GM18858 (cell line): Measurements from ENCODE around the gene PTPRQ.
"Not testable (repeated sequence)": the region's sequence is repeated elsewhere in the genome, so short reads cannot be mapped to it uniquely, and the experiment has no call there.

Experiments used
- ATAC-seq: cut with Tn5 transposase; IDR thresholded peaks from one replicate; pipeline ENCODE4 v1.9.1; 2021; ENCODE audit not compliant: unreplicated experiment

The PTPRQ gene, protein sequence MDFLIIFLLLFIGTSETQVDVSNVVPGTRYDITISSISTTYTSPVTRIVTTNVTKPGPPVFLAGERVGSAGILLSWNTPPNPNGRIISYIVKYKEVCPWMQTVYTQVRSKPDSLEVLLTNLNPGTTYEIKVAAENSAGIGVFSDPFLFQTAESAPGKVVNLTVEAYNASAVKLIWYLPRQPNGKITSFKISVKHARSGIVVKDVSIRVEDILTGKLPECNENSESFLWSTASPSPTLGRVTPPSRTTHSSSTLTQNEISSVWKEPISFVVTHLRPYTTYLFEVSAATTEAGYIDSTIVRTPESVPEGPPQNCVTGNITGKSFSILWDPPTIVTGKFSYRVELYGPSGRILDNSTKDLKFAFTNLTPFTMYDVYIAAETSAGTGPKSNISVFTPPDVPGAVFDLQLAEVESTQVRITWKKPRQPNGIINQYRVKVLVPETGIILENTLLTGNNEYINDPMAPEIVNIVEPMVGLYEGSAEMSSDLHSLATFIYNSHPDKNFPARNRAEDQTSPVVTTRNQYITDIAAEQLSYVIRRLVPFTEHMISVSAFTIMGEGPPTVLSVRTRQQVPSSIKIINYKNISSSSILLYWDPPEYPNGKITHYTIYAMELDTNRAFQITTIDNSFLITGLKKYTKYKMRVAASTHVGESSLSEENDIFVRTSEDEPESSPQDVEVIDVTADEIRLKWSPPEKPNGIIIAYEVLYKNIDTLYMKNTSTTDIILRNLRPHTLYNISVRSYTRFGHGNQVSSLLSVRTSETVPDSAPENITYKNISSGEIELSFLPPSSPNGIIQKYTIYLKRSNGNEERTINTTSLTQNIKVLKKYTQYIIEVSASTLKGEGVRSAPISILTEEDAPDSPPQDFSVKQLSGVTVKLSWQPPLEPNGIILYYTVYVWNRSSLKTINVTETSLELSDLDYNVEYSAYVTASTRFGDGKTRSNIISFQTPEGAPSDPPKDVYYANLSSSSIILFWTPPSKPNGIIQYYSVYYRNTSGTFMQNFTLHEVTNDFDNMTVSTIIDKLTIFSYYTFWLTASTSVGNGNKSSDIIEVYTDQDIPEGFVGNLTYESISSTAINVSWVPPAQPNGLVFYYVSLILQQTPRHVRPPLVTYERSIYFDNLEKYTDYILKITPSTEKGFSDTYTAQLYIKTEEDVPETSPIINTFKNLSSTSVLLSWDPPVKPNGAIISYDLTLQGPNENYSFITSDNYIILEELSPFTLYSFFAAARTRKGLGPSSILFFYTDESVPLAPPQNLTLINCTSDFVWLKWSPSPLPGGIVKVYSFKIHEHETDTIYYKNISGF (N-terminal part only)

GRCh38 chr12:80443974-80444666 lies at the start of gene PTPRQ:
PTPRQ (plus strand) TSS chr12:80444235; CDS start chr12:80444346, 111 bp downstream.
- ATAC-seq: no peak

DNA sequence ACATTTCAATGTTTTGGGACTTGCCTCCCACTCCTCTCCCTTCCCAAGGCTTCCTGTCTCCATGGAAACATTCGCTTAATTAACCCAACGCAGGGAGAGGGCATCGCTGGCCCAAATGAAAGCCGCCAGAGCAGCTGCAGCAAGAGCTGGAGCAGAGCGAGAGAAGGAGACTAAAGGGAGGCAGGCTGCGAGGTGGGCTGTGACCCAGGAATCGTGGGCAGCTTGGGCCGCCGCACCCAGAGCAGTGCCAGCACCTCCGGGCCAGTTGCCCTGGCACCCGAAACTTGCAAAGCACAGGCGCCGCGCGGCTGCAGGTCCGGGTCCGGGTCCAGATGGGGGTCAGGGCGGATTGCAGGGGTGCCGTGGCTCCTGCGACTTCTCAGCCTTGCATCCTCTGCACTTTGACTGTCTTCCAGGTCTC lies 43.5 kb upstream of the PTPRQ start:
- no peak for ATAC-seq

- ATAC-seq: no peak
These were observed 42.8 kb upstream of the PTPRQ start for GRCh38 chr12:80401191-80401590.

DNA sequence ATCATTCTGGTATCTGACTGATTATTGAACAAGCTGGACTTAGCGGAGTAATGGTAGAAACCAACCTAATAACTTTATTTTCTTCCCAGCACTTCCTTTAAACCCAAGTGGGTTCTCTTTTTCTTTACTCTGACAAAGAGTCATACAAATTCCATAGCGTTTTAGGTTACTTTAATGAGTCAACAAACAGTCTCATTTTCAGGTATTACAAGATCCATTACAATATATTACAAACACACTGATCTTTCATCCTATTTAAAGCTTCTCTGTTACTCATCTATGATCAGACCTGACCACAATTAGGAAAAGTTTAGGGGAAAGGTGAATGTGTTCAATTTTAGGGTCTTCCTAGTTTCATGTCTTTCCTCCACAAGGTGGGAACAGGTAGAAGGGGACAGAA lies 39.4 kb upstream of the PTPRQ start:
- no peak for ATAC-seq

DNA sequence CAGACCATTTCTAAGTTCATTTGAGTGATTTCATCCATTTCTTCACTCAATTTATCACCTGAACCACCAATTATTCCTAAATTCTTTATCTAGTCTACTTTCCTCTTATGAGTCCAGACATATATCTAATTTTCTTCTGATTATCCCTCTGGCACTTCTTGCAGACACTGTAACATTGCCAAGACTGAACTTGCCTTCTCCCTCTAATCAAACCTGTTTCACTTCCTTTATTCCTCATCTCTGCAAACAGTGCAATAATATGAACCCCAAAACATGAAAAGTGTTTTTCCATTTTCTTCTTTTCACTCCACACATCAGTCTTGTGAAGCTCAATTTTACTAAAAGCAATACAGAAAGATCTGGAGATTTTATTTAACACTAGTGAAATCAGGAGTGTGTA lies 37.8 kb upstream of the PTPRQ start:
- no peak for ATAC-seq

GRCh38 chr12:80411787-80412186 lies 32.2 kb upstream of the PTPRQ start:
- ATAC-seq: peak; percentile 65

- peak; percentile 70 for ATAC-seq
These were observed 31.6 kb upstream of the PTPRQ start for GRCh38 chr12:80412343-80412953.

DNA sequence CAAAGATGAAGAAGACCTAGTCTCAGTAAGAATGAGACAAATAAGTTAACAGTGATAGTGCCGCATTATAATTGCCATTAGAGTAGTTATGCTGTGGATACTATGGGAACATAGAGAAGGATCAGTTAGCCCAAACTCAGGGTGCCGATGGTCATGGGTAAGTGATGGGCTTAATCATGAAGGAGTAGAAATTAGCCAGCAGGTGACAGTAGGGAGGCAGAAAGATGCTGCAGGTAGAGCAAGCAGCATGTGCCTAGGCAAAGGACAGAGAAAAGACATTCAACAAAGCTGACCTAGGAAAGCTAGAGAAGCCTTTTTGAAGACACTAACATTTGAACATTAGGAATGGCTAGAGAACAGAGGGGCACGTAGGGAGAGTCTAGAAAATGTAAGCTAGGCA lies 30.6 kb upstream of the PTPRQ start:
- ATAC-seq: no peak

DNA sequence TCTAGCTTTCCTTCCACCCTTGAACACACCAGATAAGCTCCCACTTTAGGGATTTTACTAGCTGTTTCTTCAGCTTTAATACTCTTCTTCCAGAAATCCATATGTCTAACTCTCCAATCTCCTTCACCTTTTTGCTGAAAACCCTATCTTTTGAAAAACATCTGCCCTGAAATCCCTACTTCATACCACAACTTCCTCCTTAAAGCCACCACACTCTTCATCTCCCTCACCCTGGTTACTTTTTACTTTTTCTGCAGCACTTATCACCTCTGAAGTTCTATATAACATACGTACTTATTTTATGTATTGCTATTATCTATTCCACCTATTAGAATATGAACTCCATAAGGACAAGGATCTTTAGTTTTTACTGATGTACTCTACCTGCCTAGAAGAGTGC lies 28.6 kb upstream of the PTPRQ start:
- ATAC-seq: no peak

DNA sequence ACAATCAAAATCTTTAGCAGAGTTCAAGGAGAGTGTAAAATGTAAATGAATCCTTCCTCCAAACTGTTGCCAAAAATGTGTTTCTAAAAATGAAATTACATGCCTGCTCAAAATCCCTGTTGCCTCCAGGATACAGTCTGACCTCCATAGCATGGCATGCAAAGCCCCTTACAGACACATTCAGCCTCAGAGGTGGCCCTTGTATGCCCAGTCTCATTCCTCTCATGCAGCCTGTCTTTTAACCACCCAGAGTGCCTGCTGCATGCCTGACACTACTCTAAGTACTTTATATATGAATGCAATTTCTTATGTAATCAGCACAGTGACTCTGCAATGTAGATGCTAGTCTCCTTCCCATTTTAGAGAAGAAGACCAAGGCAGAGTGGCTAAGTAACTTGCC lies 24.4 kb upstream of the PTPRQ start:
- ATAC-seq: no peak

GRCh38 chr12:80420075-80420474 lies 24.0 kb upstream of the PTPRQ start:
- no peak for ATAC-seq

GRCh38 chr12:80422550-80422949 lies 21.5 kb upstream of the PTPRQ start:
- no peak for ATAC-seq

GRCh38 chr12:80432061-80432460 lies 12.0 kb upstream of the PTPRQ start:
- no peak for ATAC-seq

DNA sequence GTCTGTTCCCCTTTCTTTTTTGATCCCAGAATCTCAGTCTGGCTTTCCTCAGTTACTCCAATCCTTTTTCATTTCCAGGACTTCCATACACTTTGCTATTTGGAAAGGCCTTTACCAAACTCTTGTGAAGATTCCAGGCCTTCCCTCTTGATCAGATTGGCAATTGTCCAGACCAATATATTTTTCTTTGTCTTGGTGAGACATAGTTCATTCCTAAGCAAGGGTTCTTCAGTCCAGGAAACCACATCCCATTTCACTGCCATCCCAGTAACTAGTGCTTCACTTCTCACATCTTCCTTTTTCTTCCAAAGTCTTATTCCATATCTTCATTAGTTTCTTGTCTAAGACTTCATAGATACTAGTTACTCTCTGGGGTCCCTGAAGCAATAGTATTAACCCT lies 2.1 kb upstream of the PTPRQ start:
- ATAC-seq: no peak

DNA sequence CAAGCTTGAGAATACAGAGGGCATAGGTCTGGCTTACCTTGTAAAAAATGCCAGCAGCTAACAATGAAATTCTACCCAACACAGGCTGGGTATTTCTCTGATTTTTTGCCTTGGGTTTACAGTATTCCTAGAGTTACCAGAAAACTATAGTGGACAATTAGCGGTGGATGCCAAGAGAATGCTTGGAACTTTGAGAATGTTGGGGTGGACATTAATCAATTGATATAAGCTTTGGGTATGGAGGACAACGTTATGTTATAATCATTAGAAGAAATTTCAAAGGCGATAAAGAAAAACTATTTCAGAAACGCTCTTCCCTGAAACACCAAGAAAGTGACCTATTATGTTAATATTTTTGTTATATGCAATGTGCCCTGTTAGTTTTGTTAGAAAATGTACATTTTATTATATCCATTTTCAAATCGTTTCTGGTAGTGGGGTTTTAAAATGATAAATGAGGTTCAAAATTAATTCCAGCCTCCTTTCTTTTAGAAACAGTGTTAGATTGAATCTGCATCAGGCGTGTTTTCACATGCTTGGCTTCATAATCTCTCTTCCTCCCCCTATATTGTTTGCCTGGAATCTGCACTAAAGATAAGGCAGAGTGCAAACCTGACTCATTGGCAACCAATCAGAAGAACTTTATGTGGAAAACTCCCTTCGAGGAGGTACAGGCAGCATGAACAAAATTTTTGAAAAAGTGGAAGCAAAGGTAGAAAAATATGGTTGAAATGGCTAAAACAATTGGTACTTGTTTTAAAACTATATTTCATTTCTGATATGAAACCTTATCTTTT lies 1.4 kb upstream of the PTPRQ start:
- ATAC-seq: no peak

GRCh38 chr12:80445083-80445793 lies 1.2 kb downstream of the PTPRQ start:
- ATAC-seq: no peak

GRCh38 chr12:80456513-80456912 lies 12.5 kb downstream of the PTPRQ start:
- no peak for ATAC-seq

GRCh38 chr12:80460972-80461371 lies 16.9 kb downstream of the PTPRQ start:
- no peak for ATAC-seq

DNA sequence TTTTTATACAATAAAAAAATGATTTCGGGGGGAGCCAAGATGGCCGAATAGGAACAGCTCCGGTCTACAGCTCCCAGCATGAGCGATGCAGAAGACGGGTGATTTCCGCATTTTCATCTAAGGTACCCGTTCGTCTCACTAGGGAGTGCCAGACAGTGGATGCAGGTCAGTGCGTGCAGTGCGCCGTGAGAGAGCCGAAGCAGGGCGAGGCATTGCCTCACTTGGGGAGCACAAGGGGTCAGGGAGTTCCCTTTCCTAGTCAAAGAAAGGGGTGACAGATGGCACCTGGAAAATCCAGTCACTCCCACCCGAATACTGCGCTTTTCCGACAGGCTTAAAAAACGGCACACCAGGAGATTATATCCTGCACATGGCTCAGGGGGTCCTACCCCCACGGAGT lies 17.8 kb downstream of the PTPRQ start:
- not testable (repeated sequence) for ATAC-seq
